HG03066 (cell line): ENCODE data around the gene IFT80.
"Not testable (repeated sequence)": the region's sequence is repeated elsewhere in the genome, so short reads cannot be mapped to it uniquely, and the experiment has no call there.

ENCODE experiments used
- ATAC-seq: cut with Tn5 transposase; IDR thresholded peaks from one replicate; pipeline ENCODE4 v1.9.1; 2021; ENCODE audit warnings: low read depth; ENCODE audit not compliant: unreplicated experiment

The IFT80 gene

DNA sequence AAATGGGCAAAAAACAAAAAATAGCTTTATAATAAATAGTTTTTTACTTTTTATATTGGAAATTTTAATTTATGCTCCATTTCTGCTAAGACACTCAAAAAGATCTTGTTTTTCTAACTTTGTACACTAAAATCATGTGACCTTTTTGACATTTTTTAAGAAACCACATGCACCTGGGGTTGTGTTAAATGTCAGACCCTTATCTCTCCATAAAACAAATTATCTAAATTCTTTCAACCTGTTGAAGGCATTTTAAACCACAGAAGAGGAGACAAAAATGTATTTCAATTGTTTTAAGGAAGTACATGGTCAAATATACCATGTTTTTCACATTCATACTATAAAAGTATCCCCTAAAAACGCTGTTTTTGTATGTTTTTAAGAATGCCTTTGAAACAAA is 29.2 kb downstream of the IFT80 start:
- no peak for ATAC-seq

DNA sequence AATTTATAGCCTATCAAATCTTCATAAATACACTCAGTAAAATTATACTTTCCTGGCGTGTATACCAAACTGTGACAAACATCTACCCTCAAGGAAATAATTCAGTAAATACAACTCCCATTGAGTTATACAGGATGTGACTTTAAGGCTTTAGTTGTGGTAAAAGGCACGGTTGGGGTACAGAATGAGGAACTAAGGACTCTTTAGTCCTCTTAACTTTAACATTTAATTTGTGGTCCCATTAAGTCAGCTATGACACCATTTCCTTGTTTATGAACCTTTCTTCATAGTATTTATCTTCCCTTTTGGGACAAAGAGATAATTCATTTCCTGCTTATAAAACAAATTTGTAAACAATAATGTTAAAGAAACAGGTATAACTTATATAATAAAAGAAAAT is 30.2 kb downstream of the IFT80 start:
- no peak for ATAC-seq

DNA sequence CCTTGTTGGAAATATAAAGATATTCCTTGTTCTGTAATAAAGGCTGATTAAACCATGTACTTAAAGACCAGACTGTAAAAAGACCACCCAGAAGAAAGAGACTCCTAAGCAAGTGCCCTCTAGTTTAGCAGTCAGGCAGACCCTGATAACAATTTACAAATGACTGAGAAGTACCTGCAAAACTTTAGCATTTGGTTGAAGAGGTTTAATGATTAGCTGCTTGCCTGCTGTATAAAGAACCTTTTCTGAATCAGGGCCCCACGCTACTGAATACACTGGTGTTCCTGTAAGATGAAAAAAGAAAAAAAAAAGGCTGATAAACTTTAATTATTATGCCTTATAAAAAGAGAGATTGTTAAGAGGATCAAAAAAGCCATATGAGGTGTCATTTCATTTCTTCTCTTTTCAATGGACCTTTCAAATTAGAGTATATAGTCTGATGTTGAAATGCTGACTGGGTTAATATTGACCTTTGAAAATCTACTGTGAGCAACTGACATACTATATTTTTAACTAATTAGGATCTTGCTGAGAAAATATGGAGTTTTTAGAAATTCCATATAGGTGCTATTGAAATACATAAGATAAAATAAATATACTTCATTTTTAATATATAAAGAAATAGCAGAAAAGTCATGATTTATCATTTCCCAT is 33.0 kb downstream of the IFT80 start:
- no peak for ATAC-seq

DNA sequence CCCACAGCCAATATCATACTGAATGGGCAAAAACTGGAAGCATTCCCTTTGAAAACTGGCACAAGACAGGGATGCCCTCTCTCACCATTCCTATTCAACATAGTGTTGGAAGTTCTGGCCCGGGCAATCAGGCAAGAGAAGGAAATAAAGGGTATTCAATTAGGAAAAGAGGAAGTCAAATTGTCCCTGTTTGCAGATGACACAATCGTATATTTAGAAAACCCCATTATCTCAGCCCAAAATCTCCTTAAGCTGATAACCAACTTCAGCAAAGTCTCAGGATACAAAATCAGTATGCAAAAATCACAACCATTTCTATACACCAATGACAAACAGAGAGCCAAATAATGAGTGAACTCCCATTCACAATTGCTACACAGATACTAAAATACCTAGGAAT is 36.1 kb downstream of the IFT80 start:
- ATAC-seq, result not testable (repeated sequence)

DNA sequence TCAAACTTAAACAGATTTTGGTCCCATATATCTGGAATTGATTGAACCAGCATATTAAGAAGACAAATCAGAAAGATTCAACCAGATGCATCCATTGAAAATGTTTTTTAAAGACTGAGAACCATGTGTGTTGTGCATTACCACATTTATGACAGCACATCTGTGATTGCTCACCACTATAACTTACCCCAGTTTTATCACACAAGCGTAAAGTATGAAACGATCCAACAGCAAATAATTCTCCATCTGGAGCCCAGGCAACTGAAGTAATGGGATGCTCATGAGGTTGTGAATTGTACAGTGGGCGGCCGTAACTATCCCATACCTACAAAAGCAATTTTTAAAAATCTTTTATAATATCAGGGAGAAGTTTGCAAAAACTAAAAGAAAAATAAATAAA is 43.2 kb downstream of the IFT80 start:
- ATAC-seq, result no peak

DNA sequence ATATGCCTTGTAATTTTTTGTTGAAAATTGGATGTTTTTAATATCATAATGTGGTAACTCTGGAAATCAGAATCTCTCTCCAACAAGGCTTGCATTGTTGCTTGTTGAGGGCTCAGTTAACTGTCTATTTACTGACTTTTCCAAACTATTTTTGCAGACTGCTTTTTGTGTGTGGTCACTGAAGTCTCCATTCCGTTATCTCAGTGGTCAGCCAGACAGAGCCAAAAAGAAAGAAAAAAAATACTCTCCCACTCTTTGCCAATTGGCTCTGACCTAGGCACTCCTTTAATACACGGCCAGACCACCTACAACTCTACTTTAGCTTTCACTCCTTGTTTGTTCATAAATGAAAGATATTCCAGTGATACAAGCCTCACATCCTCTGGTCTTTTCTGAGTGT is 52.5 kb downstream of the IFT80 start:
- ATAC-seq, result no peak

DNA sequence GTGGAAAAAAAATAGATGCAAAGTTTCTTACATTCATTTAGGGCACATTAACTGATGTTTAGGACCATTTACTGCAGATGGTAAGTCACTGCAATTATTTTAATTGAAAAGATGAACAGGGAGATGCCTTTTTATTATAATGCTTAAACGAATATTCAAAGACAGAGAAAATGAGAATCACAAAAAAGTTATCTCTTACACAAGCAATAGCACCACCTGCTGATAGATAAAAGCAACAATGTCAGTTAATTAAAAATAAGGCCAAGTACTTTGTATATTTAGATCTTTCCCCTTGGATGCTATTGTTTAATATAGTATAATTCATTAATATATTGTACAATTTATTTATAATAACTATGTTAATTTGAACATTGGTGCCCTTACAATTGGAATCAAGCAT is 55.9 kb downstream of the IFT80 start:
- ATAC-seq, result no peak

DNA sequence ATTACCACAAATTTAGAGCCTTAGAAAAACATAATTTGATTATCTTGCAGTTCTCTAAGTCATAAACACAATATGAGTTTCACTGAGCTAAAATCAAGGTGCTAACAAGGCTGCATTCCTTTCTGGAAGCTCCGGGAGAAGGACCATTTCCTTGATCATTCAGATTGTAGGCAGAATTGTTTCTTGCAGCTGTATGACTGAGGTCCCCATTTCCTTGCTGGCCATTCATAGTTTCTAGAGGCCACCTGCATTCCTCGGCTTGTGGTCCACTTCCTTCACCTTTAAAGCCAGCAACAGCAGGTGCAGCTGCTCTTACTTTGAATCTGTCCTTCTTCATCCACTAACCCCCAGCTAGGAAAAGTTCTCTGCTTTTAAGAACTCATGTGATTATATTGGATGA is 58.7 kb downstream of the IFT80 start:
- no peak for ATAC-seq

DNA sequence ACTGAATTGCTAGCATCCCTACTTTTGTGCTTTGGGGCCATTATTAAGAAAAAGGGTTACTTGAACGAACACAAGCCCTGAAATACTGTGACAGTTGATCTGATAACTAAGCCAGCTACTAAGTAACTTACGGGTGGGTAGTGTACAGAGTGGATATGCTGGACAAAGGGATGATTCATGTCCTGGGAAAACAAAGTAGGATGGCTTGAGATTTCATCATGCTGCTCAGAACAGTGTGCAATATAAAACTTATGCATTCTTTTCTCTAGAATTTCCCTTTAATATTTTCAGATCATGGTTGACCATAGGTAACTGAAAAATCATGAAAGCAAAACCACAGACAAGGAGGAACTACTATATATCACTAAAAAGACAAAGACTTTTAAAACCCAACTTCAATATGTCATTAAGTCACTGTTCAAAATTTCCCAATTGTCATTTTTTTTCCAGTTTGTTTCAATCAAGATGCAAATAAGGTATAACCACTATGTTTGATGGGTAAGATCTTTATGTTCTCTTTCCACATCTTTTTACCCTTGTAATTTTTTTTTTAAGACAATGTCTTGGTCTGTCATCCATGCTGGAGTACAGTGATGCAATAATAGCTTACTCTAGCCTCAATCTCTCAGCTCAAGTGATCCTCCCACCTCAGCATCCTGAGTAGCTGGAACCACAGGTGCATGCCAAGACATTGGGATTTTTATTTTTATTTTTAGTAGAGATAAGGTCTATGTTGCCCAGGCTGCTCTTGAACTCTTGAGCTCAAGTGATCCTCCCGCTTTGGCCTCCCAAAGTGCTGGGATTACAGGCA is 67.7 kb downstream of the IFT80 start:
- ATAC-seq, result no peak

DNA sequence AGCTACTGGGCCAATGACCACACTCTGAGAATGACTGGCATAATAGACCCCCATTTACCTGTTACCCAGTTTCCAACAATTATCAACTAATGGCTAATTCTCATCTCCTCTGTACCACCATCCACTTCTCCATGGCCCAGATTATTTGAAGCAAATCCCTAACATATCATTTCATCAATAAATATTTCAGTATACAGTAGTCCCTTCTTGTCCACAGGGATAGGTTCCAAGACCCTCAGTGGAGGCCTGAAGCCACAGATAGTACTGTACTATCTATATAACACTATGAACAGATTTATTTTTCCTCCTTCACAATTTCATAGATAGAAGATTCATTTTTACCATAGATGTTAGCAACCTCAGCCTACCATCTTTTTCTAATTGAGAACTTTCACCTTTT is 68.3 kb downstream of the IFT80 start:
- ATAC-seq, result no peak

DNA sequence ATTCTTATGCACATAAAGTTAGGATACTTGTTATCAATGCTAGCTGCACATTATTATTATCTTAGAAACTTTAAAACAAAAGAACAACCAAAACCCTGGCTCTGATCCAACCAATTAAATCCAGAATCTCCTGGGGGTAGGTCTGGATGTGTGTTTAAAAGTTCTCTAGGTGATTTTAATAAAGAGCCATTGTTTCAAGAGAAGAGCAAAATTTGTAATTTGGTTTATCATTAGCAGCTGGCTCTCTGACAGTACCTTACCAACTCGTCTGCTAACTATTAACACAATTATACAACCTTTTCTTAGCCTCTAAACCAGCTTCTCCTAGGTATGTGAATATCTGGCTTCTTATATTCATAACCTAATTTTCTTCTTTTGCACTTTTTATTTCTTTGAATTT is 68.9 kb downstream of the IFT80 start:
- no peak for ATAC-seq

DNA sequence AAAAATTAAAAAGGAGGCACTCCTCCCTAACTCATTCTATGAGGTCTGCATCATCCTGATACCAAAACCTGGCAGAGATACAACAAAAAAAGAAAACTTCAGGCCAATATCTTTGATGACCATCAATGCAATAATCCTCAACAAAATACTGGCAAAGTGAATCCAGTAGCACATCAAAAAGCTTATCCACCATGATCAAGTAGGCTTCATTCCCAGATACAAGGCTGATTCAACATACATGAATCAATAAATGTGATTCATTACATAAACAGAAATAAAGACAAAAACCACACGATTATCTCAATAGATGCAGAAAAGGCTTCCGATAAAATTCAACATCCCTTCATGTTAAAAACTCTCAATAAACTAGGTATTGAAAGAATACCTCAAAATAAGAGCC is 72.7 kb downstream of the IFT80 start:
- not testable (repeated sequence) for ATAC-seq

DNA sequence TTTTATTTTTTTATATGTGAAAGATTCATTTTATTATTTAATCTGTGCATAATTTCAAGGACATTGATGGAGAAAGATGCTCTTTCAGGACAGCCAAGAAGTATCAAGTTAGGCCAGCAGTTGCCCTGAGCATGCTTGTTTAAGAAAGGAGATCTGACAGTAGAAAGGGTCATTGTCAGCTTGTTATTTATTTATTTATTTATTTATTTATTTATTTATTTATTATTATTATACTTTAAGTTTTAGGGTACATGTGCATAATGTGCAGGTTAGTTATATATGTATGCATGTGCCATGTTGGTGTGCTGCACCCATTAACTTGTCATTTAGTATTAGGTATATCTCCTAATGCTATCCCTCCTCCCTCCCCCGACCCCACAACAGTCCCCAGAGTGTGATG is 77.2 kb downstream of the IFT80 start:
- ATAC-seq, result not testable (repeated sequence)

DNA sequence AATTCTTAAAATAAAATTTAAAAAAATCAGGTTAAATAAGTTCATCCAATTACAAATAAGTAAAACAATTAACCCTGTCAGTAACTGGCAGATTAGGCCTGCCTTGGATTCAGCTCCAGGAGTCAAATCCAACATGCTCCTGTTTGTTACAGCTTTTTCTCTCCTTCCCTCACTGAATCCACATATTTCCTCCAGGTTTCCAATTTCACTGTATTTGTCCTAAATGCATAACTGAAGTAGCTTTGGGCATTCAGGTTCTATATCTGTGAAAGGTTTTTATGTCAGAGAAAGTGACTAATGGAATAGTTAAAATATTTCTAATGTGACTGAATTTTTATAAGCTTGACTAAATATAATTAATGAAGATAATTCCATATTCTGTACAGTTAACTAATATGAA is 79.7 kb downstream of the IFT80 start:
- ATAC-seq, result no peak

DNA sequence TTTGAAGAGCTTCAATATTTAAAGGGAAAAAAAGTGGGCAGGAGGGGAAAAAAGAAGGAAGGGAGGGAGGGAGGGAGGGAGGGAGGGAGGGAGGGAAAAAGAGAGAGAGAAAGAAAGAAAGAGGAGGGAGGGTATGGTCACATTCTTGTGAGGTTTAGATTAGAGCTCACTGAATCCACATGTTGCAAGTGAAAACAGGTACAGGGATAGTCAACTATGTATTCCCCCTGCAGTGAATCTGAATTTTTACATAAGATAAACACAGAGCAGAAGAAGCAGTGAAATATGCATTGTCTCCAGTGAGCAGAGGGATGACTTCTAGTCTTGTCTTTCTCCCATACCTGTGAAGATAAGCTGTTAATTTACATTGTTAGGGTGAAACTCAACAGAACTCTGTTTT is 84.0 kb downstream of the IFT80 start:
- no peak for ATAC-seq

DNA sequence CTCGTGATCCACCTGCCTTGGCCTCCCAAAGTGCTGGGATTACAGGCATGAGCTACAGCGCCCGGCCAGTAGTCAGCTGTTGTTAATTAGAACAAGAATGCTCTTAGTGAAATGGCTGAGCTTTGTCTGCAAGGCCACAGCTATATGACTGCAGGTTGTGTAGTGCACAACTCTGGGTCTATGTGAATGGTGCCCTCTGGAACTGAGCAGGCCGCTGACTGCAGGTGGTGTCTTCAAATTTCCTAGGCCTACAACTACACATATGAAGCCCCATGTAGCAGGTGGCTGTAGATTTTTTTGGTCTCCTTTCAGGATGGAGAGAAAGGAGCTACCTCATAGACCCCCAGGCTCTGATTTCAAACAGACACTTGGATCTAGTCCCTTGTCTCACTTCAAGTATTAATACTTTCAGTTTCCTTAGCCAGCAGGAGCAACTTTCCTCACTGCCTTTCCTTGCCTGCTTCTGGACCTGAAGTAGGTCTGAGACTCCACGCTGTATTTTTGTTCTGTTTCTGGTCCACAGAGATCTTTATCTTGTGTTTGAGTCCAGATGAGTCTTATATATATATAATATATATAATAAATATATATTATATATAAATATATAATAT is 86.9 kb downstream of the IFT80 start:
- no peak for ATAC-seq

DNA sequence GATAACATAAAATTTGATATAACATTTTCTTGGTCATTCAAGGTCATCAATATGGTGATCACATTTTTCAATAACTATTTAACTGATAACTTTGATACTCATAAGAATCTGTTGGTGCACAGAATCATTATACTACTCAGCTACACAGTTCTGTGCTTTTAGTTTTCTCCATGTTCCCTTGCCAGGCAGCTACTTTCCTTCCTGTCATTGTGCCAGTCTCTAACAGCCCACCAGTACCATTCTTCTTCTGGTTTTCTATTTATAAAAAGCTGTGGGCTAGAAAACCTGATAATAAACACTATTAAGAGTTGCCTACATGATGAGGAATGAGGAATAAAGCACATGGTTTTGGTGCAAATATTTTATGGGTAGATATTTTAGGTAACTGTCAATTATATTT is 96.2 kb downstream of the IFT80 start:
- ATAC-seq, result no peak

DNA sequence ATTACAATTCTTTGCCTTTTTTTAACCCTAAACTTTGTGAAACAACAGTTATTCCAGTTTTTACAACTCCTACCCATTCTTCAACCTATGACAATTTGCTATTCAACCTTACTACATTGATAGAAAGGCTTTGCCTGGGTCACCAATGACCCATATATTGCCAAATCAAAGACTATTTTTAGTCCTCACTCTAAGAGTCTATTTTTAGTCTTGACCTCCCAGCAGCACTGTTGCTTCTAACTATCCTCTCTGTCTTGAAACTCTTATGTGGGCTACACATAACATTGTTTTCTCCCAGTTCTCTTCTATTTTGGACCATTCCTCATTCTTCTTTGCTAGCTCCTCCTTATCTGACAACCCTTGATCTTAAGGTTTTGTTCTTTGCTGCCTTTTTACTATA is 102.4 kb downstream of the IFT80 start:
- ATAC-seq, result no peak

DNA sequence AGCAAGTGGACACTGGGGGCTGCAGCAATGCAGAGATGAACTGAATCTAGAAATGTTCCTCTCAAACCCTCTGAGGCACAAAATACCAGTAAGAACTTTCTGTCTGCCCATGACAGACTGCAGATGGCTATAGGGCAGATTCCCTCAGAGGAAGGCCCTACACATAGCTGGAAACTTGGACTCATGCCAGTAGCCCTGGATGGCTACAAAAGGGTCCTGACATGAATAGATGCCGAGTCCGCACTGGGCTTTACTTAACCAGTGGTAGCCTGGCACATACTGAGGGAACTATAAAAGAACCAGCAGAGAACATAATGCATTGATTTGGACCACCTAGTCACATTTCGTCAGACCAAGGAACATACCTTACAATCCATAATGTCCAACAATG is 107.1 kb downstream of the IFT80 start:
- no peak for ATAC-seq

DNA sequence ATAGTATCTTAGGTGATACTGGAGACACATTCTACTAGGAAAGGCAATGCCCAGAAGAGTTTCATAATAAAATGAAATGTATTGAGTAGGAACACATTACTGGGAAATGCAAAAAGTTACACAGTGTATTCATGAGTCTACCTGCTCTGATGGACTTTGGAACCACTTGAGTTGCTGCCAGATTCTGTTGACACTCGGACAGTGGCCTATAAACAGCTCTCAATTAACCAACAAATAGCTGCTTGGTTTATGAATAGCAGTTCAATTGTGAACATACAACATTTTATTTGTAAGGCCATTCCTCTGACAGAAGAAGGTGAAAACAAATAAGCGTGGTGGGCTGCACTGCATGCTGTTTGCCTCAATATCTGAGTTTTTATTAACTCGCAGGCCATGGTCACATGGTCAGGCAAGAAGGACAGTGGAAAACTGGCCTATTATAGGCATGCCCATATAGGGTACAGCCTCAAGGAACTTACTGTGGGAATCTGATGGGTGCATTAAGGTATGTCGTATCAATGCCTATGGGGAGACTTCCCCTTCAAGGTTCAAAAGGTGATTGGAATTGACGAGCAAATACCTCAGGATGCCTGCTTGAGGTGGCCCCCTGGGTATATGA is 107.6 kb downstream of the IFT80 start:
- ATAC-seq, result no peak

DNA sequence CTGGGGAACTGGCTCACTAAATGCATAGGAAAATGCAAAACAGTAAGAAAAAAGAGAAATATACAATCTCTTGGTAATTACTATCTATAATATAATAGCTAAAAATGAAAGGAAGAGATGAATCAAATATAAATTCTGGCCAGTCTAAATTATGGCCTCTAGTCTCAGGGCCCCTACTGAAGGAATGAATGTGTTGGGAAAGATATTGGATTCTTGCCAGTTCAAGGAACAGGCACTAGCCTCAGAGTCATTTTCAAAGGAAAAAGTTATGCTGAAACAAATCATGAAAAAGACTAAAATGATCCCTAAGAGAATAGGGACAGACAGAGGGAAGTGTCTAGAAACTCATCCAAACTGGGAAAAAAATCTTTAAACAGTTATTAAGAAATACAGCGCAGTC is 111.4 kb downstream of the IFT80 start:
- no peak for ATAC-seq

DNA sequence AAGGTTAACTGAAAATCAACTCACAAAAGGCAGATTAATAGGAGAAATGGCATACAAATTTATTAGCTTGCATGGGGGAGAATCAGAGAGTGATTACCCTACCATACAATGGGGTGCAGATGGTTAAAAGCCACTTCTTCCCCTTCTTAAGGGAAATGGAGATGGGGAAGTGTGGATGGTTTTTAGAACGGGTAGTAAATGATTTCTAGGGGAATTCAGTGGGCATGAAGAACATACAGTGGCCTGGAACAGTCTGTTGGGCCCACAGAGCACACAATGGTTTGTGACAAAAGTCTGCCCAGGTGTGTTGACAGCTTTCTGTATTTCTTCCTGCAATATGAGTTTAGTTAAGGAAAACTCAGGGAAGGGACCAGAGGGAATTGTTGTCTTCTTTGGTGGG is 112.8 kb downstream of the IFT80 start:
- ATAC-seq, result no peak
